ENCODE data around the gene CCDC85B.
"Not testable (repeated sequence)": the region's sequence is repeated elsewhere in the genome, so short reads cannot be mapped to it uniquely, and the experiment has no call there.

Gene CCDC85B

GRCh38 chr11:65847746-65848145, 42.7 kb upstream of the CCDC85B start:
- Histone ChIP-seq H3K27ac (ENCODE audit: low read depth, low read length) (no peak overlapping the region), H3K23ac (ENCODE audit: low read length) (no peak overlapping the region), H3K4me1 (ENCODE audit: control insufficient read depth in 1 of 2, insufficient read depth in 2 of 2, low read length in 2 of 2) (no peaks in the 10 kb centered on the region), H4K91ac (ENCODE audit: low read depth, low read length) (no peak overlapping the region), H3K14ac (ENCODE audit: low read length) (no peak overlapping the region), H3K18ac (ENCODE audit: low read length) (no peak overlapping the region), H4K8ac (ENCODE audit: low read depth, low read length) (no peak overlapping the region), H3K9ac (ENCODE audit: low read length) (peak overlapping the region; percentile 26), H3K36me3 (ENCODE audit: control insufficient read depth in 1 of 2, insufficient read depth in 2 of 2, low read length in 2 of 2) (peaks cover 13 to 19% of the 10 kb centered on the region in 2 experiments), H3K4ac (ENCODE audit: low read depth, low read length) (no peak overlapping the region), H2BK5ac (ENCODE audit: low read depth, low read length, poor library complexity) (no peak overlapping the region), H2AK5ac (ENCODE audit: low read length) (no peak overlapping the region), H4K12ac (ENCODE audit: low read depth, low read length) (no peak overlapping the region), H3K79me2 (ENCODE audit: control insufficient read depth, insufficient read depth, low read length, poor library complexity) (no peaks in the 10 kb centered on the region), H3K4me2 (ENCODE audit: low read length) (no peak overlapping the region), H3K9me3 (ENCODE audit: insufficient read depth, low read depth, low read length) (peaks cover 2% of the 10 kb centered on the region), H2BK12ac (ENCODE audit: low read length) (no peak overlapping the region), H2BK120ac (ENCODE audit: insufficient read depth, low read length, poor library complexity) (no peak overlapping the region), H3K27me3 (ENCODE audit: insufficient read depth, low read length) (no peaks in the 10 kb centered on the region), H3K79me1 (ENCODE audit: low read length) (no peaks in the 10 kb centered on the region), H3K4me3 (ENCODE audit: low read depth, low read length) (no peak overlapping the region), H2AFZ (ENCODE audit: insufficient read depth, low read length, poor library complexity) (no peak overlapping the region)
- DNase-seq = peak; percentile 45 to 60
- WGBS (ENCODE audit: extremely low coverage, insufficient coverage, insufficient read length) = no CpG with 5 or more reads among the region's 3 CpGs

GRCh38 chr11:65848693-65849092, 41.8 kb upstream of the CCDC85B start:
- H3K4me1 ChIP-seq (ENCODE audit: control insufficient read depth in 1 of 2, insufficient read depth in 2 of 2, low read length in 2 of 2); H4K91ac ChIP-seq (ENCODE audit: low read depth, low read length); H2AK5ac ChIP-seq (ENCODE audit: low read length); H2BK5ac ChIP-seq (ENCODE audit: low read depth, low read length, poor library complexity); DNase-seq; H4K8ac ChIP-seq (ENCODE audit: low read depth, low read length); H2AFZ ChIP-seq (ENCODE audit: insufficient read depth, low read length, poor library complexity); H3K18ac ChIP-seq (ENCODE audit: low read length); H3K79me1 ChIP-seq (ENCODE audit: low read length); H2BK120ac ChIP-seq (ENCODE audit: insufficient read depth, low read length, poor library complexity); H3K79me2 ChIP-seq (ENCODE audit: control insufficient read depth, insufficient read depth, low read length, poor library complexity); H3K23ac ChIP-seq (ENCODE audit: low read length); H3K27ac ChIP-seq (ENCODE audit: low read depth, low read length); H2BK12ac ChIP-seq (ENCODE audit: low read length); H3K14ac ChIP-seq (ENCODE audit: low read length); H3K4ac ChIP-seq (ENCODE audit: low read depth, low read length); H3K4me3 ChIP-seq (ENCODE audit: low read depth, low read length); H3K9ac ChIP-seq (ENCODE audit: low read length); H3K9me3 ChIP-seq (ENCODE audit: insufficient read depth, low read depth, low read length); H3K4me2 ChIP-seq (ENCODE audit: low read length); H3K27me3 ChIP-seq (ENCODE audit: insufficient read depth, low read length); H4K12ac ChIP-seq (ENCODE audit: low read depth, low read length): not testable (repeated sequence)
- peaks cover 23 to 28% of the 10 kb centered on the region in 2 experiments for H3K36me3 ChIP-seq (ENCODE audit: control insufficient read depth in 1 of 2, insufficient read depth in 2 of 2, low read length in 2 of 2)
- no CpG with 5 or more reads among the region's 7 CpGs for WGBS (ENCODE audit: extremely low coverage, insufficient coverage, insufficient read length)

- Histone ChIP-seq H3K36me3 (ENCODE audit: control insufficient read depth in 1 of 2, insufficient read depth in 2 of 2, low read length in 2 of 2) (peaks cover 30 to 35% of the 10 kb centered on the region in 2 experiments), H3K23ac (ENCODE audit: low read length) (no peak overlapping the region), H3K9ac (ENCODE audit: low read length) (no peak overlapping the region), H4K91ac (ENCODE audit: low read depth, low read length) (no peak overlapping the region), H2BK120ac (ENCODE audit: insufficient read depth, low read length, poor library complexity) (no peak overlapping the region), H3K4ac (ENCODE audit: low read depth, low read length) (no peak overlapping the region), H3K14ac (ENCODE audit: low read length) (no peak overlapping the region), H3K27me3 (ENCODE audit: insufficient read depth, low read length) (no peaks in the 10 kb centered on the region), H2AFZ (ENCODE audit: insufficient read depth, low read length, poor library complexity) (no peak overlapping the region), H4K8ac (ENCODE audit: low read depth, low read length) (no peak overlapping the region), H4K12ac (ENCODE audit: low read depth, low read length) (no peak overlapping the region), H2AK5ac (ENCODE audit: low read length) (no peak overlapping the region), H3K79me2 (ENCODE audit: control insufficient read depth, insufficient read depth, low read length, poor library complexity) (no peaks in the 10 kb centered on the region), H3K9me3 (ENCODE audit: insufficient read depth, low read depth, low read length) (peaks cover 6% of the 10 kb centered on the region), H3K4me2 (ENCODE audit: low read length) (no peak overlapping the region), H3K79me1 (ENCODE audit: low read length) (no peaks in the 10 kb centered on the region), H2BK12ac (ENCODE audit: low read length) (no peak overlapping the region), H3K27ac (ENCODE audit: low read depth, low read length) (no peak overlapping the region), H2BK5ac (ENCODE audit: low read depth, low read length, poor library complexity) (no peak overlapping the region), H3K4me3 (ENCODE audit: low read depth, low read length) (no peak overlapping the region), H3K18ac (ENCODE audit: low read length) (no peak overlapping the region), H3K4me1 (ENCODE audit: control insufficient read depth in 1 of 2, insufficient read depth in 2 of 2, low read length in 2 of 2) (no peaks in the 10 kb centered on the region)
- no CpG with 5 or more reads among the region's 8 CpGs for WGBS (ENCODE audit: extremely low coverage, insufficient coverage, insufficient read length)
- DNase-seq = peak in 1 of 2 donors; percentile 38
Observed at GRCh38 chr11:65849366-65849765, 41.1 kb upstream of the CCDC85B start.

GRCh38 chr11:65849771-65850216, 40.7 kb upstream of the CCDC85B start:
- peaks cover 7% of the 10 kb centered on the region for H3K9me3 ChIP-seq (ENCODE audit: insufficient read depth, low read depth, low read length)
- no peak overlapping the region for H2BK120ac ChIP-seq (ENCODE audit: insufficient read depth, low read length, poor library complexity)
- no peak overlapping the region for H2BK12ac ChIP-seq (ENCODE audit: low read length)
- WGBS (ENCODE audit: extremely low coverage, insufficient coverage, insufficient read length) = no CpG with 5 or more reads among the region's 16 CpGs
- no peak overlapping the region for H4K8ac ChIP-seq (ENCODE audit: low read depth, low read length)
- no peak for DNase-seq
- peaks cover 34 to 39% of the 10 kb centered on the region in 2 experiments for H3K36me3 ChIP-seq (ENCODE audit: control insufficient read depth in 1 of 2, insufficient read depth in 2 of 2, low read length in 2 of 2)
- H3K4me2 ChIP-seq (ENCODE audit: low read length) = no peak overlapping the region
- no peak overlapping the region for H3K4ac ChIP-seq (ENCODE audit: low read depth, low read length)
- no peak overlapping the region for H2AFZ ChIP-seq (ENCODE audit: insufficient read depth, low read length, poor library complexity)
- H3K27ac ChIP-seq (ENCODE audit: low read depth, low read length) = no peak overlapping the region
- H2AK5ac ChIP-seq (ENCODE audit: low read length) = no peak overlapping the region
- H4K12ac ChIP-seq (ENCODE audit: low read depth, low read length) = no peak overlapping the region
- no peaks in the 10 kb centered on the region for H3K79me2 ChIP-seq (ENCODE audit: control insufficient read depth, insufficient read depth, low read length, poor library complexity)
- H4K91ac ChIP-seq (ENCODE audit: low read depth, low read length) = no peak overlapping the region
- no peak overlapping the region for H3K14ac ChIP-seq (ENCODE audit: low read length)
- no peak overlapping the region for H3K23ac ChIP-seq (ENCODE audit: low read length)
- no peak overlapping the region for H3K18ac ChIP-seq (ENCODE audit: low read length)
- no peak overlapping the region for H3K4me3 ChIP-seq (ENCODE audit: low read depth, low read length)
- H3K27me3 ChIP-seq (ENCODE audit: insufficient read depth, low read length) = no peaks in the 10 kb centered on the region
- H3K4me1 ChIP-seq (ENCODE audit: control insufficient read depth in 1 of 2, insufficient read depth in 2 of 2, low read length in 2 of 2) = no peaks in the 10 kb centered on the region
- H3K79me1 ChIP-seq (ENCODE audit: low read length) = no peaks in the 10 kb centered on the region
- no peak overlapping the region for H2BK5ac ChIP-seq (ENCODE audit: low read depth, low read length, poor library complexity)
- no peak overlapping the region for H3K9ac ChIP-seq (ENCODE audit: low read length)

All from trophoblast cell (in vitro differentiated cells and primary cell).